ENCODE results near the gene MGLL.

MGLL gene

DNA sequence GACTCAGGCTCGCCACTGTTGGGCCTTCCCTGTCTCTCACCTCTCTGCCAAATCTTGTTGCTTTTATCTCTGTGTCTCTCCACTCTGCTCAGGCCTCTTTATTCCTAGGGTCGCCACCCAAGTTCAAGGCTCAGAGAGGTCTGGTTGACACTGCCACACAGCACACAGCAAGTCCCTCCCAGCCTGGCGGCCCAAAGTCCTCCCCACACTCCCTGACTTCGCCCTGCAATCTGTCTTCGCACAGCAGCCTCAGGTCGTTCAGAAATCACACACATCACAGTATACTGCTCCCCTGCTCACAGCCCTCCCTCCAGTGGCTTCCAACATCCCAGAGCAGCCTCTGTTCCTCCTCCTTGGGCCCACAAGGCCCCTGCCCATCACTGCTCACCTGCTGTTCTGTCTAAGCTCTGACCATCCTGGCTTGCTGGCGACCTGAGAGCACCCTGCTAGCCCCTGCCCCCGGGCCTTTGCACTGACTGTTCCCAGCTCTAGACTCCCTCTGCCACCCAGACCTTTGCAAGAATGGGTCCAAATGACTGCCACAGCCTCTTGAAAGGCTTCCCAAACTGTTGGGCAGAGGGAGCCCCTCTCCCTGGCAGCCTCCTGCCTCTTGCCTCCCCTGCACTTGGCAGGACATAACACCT is 48.4 kb downstream of the MGLL start:
- H2BK15ac ChIP-seq (replicated peaks; ENCODE audit: low read depth), result no peak overlapping the region
- WGBS (ENCODE audit: extremely low coverage, insufficient coverage, low lambda C conversion rate), result no CpG with 5 or more reads among the region's 8 CpGs
- no peak overlapping the region for H3K9ac ChIP-seq (ENCODE audit: low read length)
- no peaks in the 10 kb centered on the region for H3K27me3 ChIP-seq (ENCODE audit: insufficient read depth, low read length, poor library complexity)
- no peak for DNase-seq
- no peak overlapping the region for H2BK5ac ChIP-seq (ENCODE audit: low read length)
- H3K36me3 ChIP-seq (ENCODE audit: control insufficient read depth, insufficient read depth, low read length), result no peaks in the 10 kb centered on the region
- H2BK120ac ChIP-seq (ENCODE audit: low read depth, low read length), result no peak overlapping the region
- no peaks in the 10 kb centered on the region for H3K4me1 ChIP-seq (ENCODE audit: control insufficient read depth, low read depth, low read length)
- no peaks in the 10 kb centered on the region for H3K79me2 ChIP-seq (ENCODE audit: control insufficient read depth, insufficient read depth, low read length)
- no peak overlapping the region for H4K8ac ChIP-seq (ENCODE audit: low read depth, low read length)
- H3K4ac ChIP-seq (ENCODE audit: low read depth, low read length), result no peak overlapping the region
- no peak overlapping the region for H3K23ac ChIP-seq (ENCODE audit: low read length)
- H3K27ac ChIP-seq (ENCODE audit: low read depth, low read length), result no peak overlapping the region
- H3K18ac ChIP-seq (ENCODE audit: low read length), result no peak overlapping the region
- no peak overlapping the region for H3K56ac ChIP-seq (ENCODE audit: low read length)
- H3K4me2 ChIP-seq (ENCODE audit: low read length), result no peak overlapping the region
- H4K5ac ChIP-seq (ENCODE audit: low read length), result no peak overlapping the region
- H2AK5ac ChIP-seq (ENCODE audit: low read length), result no peak overlapping the region
- H3K4me3 ChIP-seq (ENCODE audit: low read length), result no peak overlapping the region
- no peaks in the 10 kb centered on the region for H3K79me1 ChIP-seq (ENCODE audit: low read length)

- H4K5ac ChIP-seq (ENCODE audit: low read length), result no peak overlapping the region
- no peak overlapping the region for H3K4me3 ChIP-seq (ENCODE audit: low read length)
- no peak overlapping the region for H3K56ac ChIP-seq (ENCODE audit: low read length)
- no peak overlapping the region for H2BK15ac ChIP-seq (replicated peaks; ENCODE audit: low read depth)
- H3K27ac ChIP-seq (ENCODE audit: low read depth, low read length), result no peak overlapping the region
- H3K4ac ChIP-seq (ENCODE audit: low read depth, low read length), result no peak overlapping the region
- H3K4me2 ChIP-seq (ENCODE audit: low read length), result no peak overlapping the region
- H2BK5ac ChIP-seq (ENCODE audit: low read length), result no peak overlapping the region
- no peaks in the 10 kb centered on the region for H3K79me2 ChIP-seq (ENCODE audit: control insufficient read depth, insufficient read depth, low read length)
- H4K8ac ChIP-seq (ENCODE audit: low read depth, low read length), result no peak overlapping the region
- no peaks in the 10 kb centered on the region for H3K4me1 ChIP-seq (ENCODE audit: control insufficient read depth, low read depth, low read length)
- no peak overlapping the region for H3K23ac ChIP-seq (ENCODE audit: low read length)
- no peak overlapping the region for H2BK120ac ChIP-seq (ENCODE audit: low read depth, low read length)
- H2AK5ac ChIP-seq (ENCODE audit: low read length), result no peak overlapping the region
- WGBS (ENCODE audit: extremely low coverage, insufficient coverage, low lambda C conversion rate), result no CpG with 5 or more reads among the region's 12 CpGs
- no peak overlapping the region for H3K9ac ChIP-seq (ENCODE audit: low read length)
- DNase-seq, result no peak
- H3K79me1 ChIP-seq (ENCODE audit: low read length), result no peaks in the 10 kb centered on the region
- no peaks in the 10 kb centered on the region for H3K27me3 ChIP-seq (ENCODE audit: insufficient read depth, low read length, poor library complexity)
- H3K36me3 ChIP-seq (ENCODE audit: control insufficient read depth, insufficient read depth, low read length), result no peaks in the 10 kb centered on the region
- no peak overlapping the region for H3K18ac ChIP-seq (ENCODE audit: low read length)
Observed at GRCh38 chr3:127772827-127773751, 49.2 kb downstream of the MGLL start.

DNA sequence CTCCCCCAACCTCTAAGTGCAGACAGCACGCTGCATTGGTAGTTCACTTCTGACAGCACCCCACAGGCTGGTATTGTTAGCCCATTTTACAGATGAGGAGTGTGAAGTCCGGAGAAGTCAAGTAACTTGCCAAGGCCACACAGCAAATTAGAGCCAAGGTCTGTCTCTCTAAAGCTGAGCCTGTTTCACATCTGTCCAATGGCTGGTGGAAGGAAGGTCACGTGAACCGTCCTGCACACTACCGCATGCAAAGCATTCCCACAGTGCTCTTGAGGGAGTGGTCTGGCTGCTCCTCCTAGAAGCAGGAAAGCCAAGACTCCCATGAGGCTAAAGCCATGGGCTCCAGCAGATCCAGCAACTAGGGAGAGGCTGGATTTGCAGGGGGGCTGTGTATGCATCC is 50.0 kb downstream of the MGLL start:
- Histone ChIP-seq H3K27ac (ENCODE audit: low read depth, low read length) (no peak overlapping the region), H3K4ac (ENCODE audit: low read depth, low read length) (no peak overlapping the region), H2BK15ac (replicated peaks; ENCODE audit: low read depth) (no peak overlapping the region), H3K36me3 (ENCODE audit: control insufficient read depth, insufficient read depth, low read length) (no peaks in the 10 kb centered on the region), H3K79me1 (ENCODE audit: low read length) (no peaks in the 10 kb centered on the region), H3K4me1 (ENCODE audit: control insufficient read depth, low read depth, low read length) (no peaks in the 10 kb centered on the region), H3K4me3 (ENCODE audit: low read length) (no peak overlapping the region), H2AK5ac (ENCODE audit: low read length) (no peak overlapping the region), H2BK120ac (ENCODE audit: low read depth, low read length) (no peak overlapping the region), H3K56ac (ENCODE audit: low read length) (no peak overlapping the region), H3K4me2 (ENCODE audit: low read length) (no peak overlapping the region), H4K5ac (ENCODE audit: low read length) (no peak overlapping the region), H3K23ac (ENCODE audit: low read length) (no peak overlapping the region), H3K9ac (ENCODE audit: low read length) (no peak overlapping the region), H2BK5ac (ENCODE audit: low read length) (no peak overlapping the region), H3K79me2 (ENCODE audit: control insufficient read depth, insufficient read depth, low read length) (no peaks in the 10 kb centered on the region), H3K27me3 (ENCODE audit: insufficient read depth, low read length, poor library complexity) (no peaks in the 10 kb centered on the region), H4K8ac (ENCODE audit: low read depth, low read length) (no peak overlapping the region), H3K18ac (ENCODE audit: low read length) (no peak overlapping the region)
- no peak for DNase-seq
- no CpG with 5 or more reads among the region's 5 CpGs for WGBS (ENCODE audit: extremely low coverage, insufficient coverage, low lambda C conversion rate)

- H3K4me3 ChIP-seq (ENCODE audit: low read length), result no peak overlapping the region
- no peak overlapping the region for H4K8ac ChIP-seq (ENCODE audit: low read depth, low read length)
- H3K79me1 ChIP-seq (ENCODE audit: low read length), result no peaks in the 10 kb centered on the region
- no peaks in the 10 kb centered on the region for H3K36me3 ChIP-seq (ENCODE audit: control insufficient read depth, insufficient read depth, low read length)
- no peak overlapping the region for H2BK120ac ChIP-seq (ENCODE audit: low read depth, low read length)
- no peak for DNase-seq
- no peak overlapping the region for H3K18ac ChIP-seq (ENCODE audit: low read length)
- H3K4ac ChIP-seq (ENCODE audit: low read depth, low read length), result no peak overlapping the region
- H2BK15ac ChIP-seq (replicated peaks; ENCODE audit: low read depth), result no peak overlapping the region
- no peaks in the 10 kb centered on the region for H3K27me3 ChIP-seq (ENCODE audit: insufficient read depth, low read length, poor library complexity)
- H2BK5ac ChIP-seq (ENCODE audit: low read length), result no peak overlapping the region
- no peak overlapping the region for H4K5ac ChIP-seq (ENCODE audit: low read length)
- H2AK5ac ChIP-seq (ENCODE audit: low read length), result no peak overlapping the region
- no peak overlapping the region for H3K4me2 ChIP-seq (ENCODE audit: low read length)
- no CpG with 5 or more reads among the region's 7 CpGs for WGBS (ENCODE audit: extremely low coverage, insufficient coverage, low lambda C conversion rate)
- no peak overlapping the region for H3K27ac ChIP-seq (ENCODE audit: low read depth, low read length)
- no peaks in the 10 kb centered on the region for H3K4me1 ChIP-seq (ENCODE audit: control insufficient read depth, low read depth, low read length)
- H3K56ac ChIP-seq (ENCODE audit: low read length), result no peak overlapping the region
- H3K9ac ChIP-seq (ENCODE audit: low read length), result no peak overlapping the region
- no peak overlapping the region for H3K23ac ChIP-seq (ENCODE audit: low read length)
- H3K79me2 ChIP-seq (ENCODE audit: control insufficient read depth, insufficient read depth, low read length), result no peaks in the 10 kb centered on the region
Observed at GRCh38 chr3:127771746-127772145, 50.6 kb downstream of the MGLL start.

- H3K4me3 ChIP-seq (ENCODE audit: low read length), result no peak overlapping the region
- no peak overlapping the region for H3K56ac ChIP-seq (ENCODE audit: low read length)
- H3K27me3 ChIP-seq (ENCODE audit: insufficient read depth, low read length, poor library complexity), result no peaks in the 10 kb centered on the region
- WGBS (ENCODE audit: extremely low coverage, insufficient coverage, low lambda C conversion rate), result no CpG with 5 or more reads among the region's 6 CpGs
- no peak overlapping the region for H3K9ac ChIP-seq (ENCODE audit: low read length)
- H2BK5ac ChIP-seq (ENCODE audit: low read length), result no peak overlapping the region
- no peak overlapping the region for H3K4ac ChIP-seq (ENCODE audit: low read depth, low read length)
- no peaks in the 10 kb centered on the region for H3K79me2 ChIP-seq (ENCODE audit: control insufficient read depth, insufficient read depth, low read length)
- H2AK5ac ChIP-seq (ENCODE audit: low read length), result no peak overlapping the region
- H3K79me1 ChIP-seq (ENCODE audit: low read length), result no peaks in the 10 kb centered on the region
- H4K5ac ChIP-seq (ENCODE audit: low read length), result no peak overlapping the region
- H3K36me3 ChIP-seq (ENCODE audit: control insufficient read depth, insufficient read depth, low read length), result no peaks in the 10 kb centered on the region
- H3K18ac ChIP-seq (ENCODE audit: low read length), result no peak overlapping the region
- DNase-seq, result no peak
- no peak overlapping the region for H2BK15ac ChIP-seq (replicated peaks; ENCODE audit: low read depth)
- H3K23ac ChIP-seq (ENCODE audit: low read length), result no peak overlapping the region
- H3K27ac ChIP-seq (ENCODE audit: low read depth, low read length), result no peak overlapping the region
- no peaks in the 10 kb centered on the region for H3K4me1 ChIP-seq (ENCODE audit: control insufficient read depth, low read depth, low read length)
- no peak overlapping the region for H3K4me2 ChIP-seq (ENCODE audit: low read length)
- no peak overlapping the region for H2BK120ac ChIP-seq (ENCODE audit: low read depth, low read length)
- no peak overlapping the region for H4K8ac ChIP-seq (ENCODE audit: low read depth, low read length)
Observed at GRCh38 chr3:127770671-127771355, 51.5 kb downstream of the MGLL start.

All from mesendoderm (in vitro differentiated cells).